ENCODE results near the gene METTL6.

DNA sequence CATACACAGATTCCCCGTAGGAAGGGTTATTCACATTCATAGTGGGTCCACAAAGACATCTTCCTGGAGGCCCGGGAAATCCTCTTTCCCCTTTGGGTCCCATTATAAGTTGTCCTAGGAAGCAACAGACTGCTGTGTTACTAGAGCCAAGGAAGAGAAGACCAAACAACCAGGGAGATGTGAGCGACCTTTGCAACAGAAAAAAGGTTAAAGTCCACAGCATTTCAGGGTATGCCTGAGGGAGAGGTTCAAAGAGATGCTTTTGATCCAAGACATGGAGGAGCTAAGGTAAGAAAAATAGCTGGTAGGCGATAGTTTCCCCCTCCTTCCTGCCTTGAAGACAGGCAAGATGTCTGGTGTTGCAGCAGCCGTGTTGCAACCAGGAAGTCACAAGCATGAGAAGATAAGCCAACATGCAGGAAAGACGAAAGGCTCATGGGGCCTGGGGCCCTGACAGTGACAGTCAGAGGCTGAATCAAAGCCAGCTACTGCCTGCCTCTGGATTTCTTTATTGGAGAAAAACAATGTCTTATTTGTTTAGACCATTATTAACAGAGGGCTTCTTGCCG, 31.0 kb upstream of the METTL6 start:
- TF ChIP-seq POLR2A (IDR thresholded peaks at IDR 0.05; ENCODE audit: low read depth, low read length) = no peak
- TF ChIP-seq, protein P1, sequence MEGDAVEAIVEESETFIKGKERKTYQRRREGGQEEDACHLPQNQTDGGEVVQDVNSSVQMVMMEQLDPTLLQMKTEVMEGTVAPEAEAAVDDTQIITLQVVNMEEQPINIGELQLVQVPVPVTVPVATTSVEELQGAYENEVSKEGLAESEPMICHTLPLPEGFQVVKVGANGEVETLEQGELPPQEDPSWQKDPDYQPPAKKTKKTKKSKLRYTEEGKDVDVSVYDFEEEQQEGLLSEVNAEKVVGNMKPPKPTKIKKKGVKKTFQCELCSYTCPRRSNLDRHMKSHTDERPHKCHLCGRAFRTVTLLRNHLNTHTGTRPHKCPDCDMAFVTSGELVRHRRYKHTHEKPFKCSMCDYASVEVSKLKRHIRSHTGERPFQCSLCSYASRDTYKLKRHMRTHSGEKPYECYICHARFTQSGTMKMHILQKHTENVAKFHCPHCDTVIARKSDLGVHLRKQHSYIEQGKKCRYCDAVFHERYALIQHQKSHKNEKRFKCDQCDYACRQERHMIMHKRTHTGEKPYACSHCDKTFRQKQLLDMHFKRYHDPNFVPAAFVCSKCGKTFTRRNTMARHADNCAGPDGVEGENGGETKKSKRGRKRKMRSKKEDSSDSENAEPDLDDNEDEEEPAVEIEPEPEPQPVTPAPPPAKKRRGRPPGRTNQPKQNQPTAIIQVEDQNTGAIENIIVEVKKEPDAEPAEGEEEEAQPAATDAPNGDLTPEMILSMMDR (conservative IDR thresholded peaks at IDR 0.05; ENCODE audit: low read depth, low read length) = no peak
- TF ChIP-seq CEBPB (IDR thresholded peaks at IDR 0.05; ENCODE audit: low read depth, low read length) = no peak
- TF ChIP-seq RAD21 (IDR thresholded peaks at IDR 0.05; ENCODE audit: low read length) = no peak
